Lower leg skin (tissue), 4 donors: ENCODE data around the gene ITM2C. TPM values are rescaled to one million over a fixed set of nuclear protein-coding genes. Genes with fewer than 3 reads are reported as not detected.

Source experiments
- DNase-seq, 2 donors: peaks; one replicate each; pipeline ENCODE4 v3.0.0-alpha.2; 2019; ENCODE audit warnings: low spot score in 2 of 2
- H3K4me3 ChIP-seq: fragments of 200-600 bp; sonication (generic); 2 replicates; pipeline ENCODE4 v1.5.1; 2017; ENCODE audit warnings: mild to moderate bottlenecking, low read depth; ENCODE audit not compliant: poor library complexity, severe bottlenecking
- POLR2A ChIP-seq, 2 donors: fragments of 450-650 bp; IDR thresholded peaks; one replicate each; pipeline ENCODE4 v1.6.1; 2016 to 2017; ENCODE audit warnings: antibody characterized with exemption in 2 of 2, mild to moderate bottlenecking in 1 of 2, moderate library complexity in 1 of 2
- WGBS, 2 donors: methylation state at CpG; one replicate each; pipeline ENCODE4 v1.1.5; 2018; 5-methylcytosine and 5-hydroxymethylcytosine counted together
- intact Hi-C: fragments of 100-400 bp; cut with DNase I; formaldehyde crosslinking; loops from one replicate; pipeline ENCODE4 v1.15.0; 2023; ENCODE audit warnings: low total_unique reads
- total RNA-seq, 4 donors: library from RNA; depleted of rRNA; stranded (reverse); fragments of >200 nt; gene quantifications; one replicate each; pipeline ENCODE4 v1.1.0, GENCODE V29; 2016
- TF ChIP-seq, protein P1 (sequence below), 3 donors: fragments of 450-650 bp; IDR thresholded peaks; one replicate each; pipeline ENCODE4 v1.5.1; 2016; ENCODE audit warnings: antibody characterized with exemption in 3 of 3, mild to moderate bottlenecking in 3 of 3, moderate library complexity in 2 of 3

ITM2C gene
- total RNA-seq, 4 donors from 2014 or later, result 12.3 to 19.1 (median 14.0) TPM

DNA sequence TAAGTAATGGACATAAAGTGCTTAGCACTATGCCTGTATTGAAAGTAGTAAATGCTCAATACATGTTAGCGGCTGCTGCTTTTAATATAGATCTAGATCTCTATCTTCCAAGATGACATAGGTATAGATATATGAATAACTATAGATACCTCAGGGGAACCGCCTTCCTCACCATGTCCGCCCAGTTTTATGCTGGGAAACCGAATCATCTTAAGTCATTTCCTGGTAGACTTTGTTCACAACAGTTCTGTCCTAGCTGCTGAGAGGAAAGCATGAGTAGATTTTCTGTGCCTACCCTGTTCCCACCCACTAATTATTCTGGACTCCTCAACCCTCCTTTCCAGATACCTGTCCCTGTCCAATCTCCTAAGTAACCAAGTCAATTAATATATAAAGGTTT is 21.6 kb upstream of the ITM2C start:
- no peak for DNase-seq
- 75 to 80% methylated on average over 4 of the region's 4 CpGs for WGBS, 2 donors
- intact Hi-C loops, result no loop called here
- TF ChIP-seq POLR2A (IDR thresholded peaks at IDR 0.05), result no peak
- TF ChIP-seq, protein P1, sequence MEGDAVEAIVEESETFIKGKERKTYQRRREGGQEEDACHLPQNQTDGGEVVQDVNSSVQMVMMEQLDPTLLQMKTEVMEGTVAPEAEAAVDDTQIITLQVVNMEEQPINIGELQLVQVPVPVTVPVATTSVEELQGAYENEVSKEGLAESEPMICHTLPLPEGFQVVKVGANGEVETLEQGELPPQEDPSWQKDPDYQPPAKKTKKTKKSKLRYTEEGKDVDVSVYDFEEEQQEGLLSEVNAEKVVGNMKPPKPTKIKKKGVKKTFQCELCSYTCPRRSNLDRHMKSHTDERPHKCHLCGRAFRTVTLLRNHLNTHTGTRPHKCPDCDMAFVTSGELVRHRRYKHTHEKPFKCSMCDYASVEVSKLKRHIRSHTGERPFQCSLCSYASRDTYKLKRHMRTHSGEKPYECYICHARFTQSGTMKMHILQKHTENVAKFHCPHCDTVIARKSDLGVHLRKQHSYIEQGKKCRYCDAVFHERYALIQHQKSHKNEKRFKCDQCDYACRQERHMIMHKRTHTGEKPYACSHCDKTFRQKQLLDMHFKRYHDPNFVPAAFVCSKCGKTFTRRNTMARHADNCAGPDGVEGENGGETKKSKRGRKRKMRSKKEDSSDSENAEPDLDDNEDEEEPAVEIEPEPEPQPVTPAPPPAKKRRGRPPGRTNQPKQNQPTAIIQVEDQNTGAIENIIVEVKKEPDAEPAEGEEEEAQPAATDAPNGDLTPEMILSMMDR (IDR thresholded peaks at IDR 0.05), result no peak
- H3K4me3 ChIP-seq, result no peak overlapping the region

DNA sequence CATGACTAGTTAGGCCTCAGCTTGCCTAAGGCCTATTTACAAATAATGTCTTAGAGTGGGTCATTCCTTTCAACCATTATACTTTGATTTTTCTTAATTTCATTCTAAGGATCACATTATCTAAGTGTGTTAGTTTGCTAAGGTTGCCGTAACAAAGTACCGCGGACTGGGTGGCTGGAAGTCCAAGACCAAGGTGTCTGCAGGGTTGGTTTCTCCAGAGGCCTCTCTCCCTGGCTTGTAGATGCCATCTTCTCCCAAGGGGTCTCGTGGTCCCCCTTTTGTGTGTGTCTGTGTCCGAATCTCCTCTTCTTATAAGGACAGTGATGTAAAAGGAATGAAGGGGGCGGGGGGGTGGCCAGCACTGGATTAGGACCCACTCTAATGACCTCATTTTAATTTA is 18.4 kb upstream of the ITM2C start:
- intact Hi-C loops, result no loop called here
- TF ChIP-seq POLR2A (IDR thresholded peaks at IDR 0.05), result no peak
- TF ChIP-seq, protein P1 (IDR thresholded peaks at IDR 0.05), result no peak
- no peak overlapping the region for H3K4me3 ChIP-seq
- 94 to 95% methylated on average over 6 of the region's 6 CpGs for WGBS, 2 donors
- no peak for DNase-seq

- no peak overlapping the region for H3K4me3 ChIP-seq
- peak; percentile 49 to 96 for DNase-seq
- TF ChIP-seq POLR2A (IDR thresholded peaks at IDR 0.05), result no peak
- TF ChIP-seq, protein P1 (IDR thresholded peaks at IDR 0.05), result peak in 1 of 3 donors; percentile 77
- intact Hi-C loops, result no loop called here
- 6 to 9% methylated on average over 32 of the region's 32 CpGs for WGBS, 2 donors
These were observed 16.8 kb upstream of the ITM2C start for GRCh38 chr2:230847883-230848388.

GRCh38 chr2:230849633-230850357 is 14.9 kb upstream of the ITM2C start:
- TF ChIP-seq, protein P1 (IDR thresholded peaks at IDR 0.05), result no peak
- TF ChIP-seq POLR2A (IDR thresholded peaks at IDR 0.05), result no peak
- 64% methylated on average over 40 of the region's 40 CpGs for WGBS, 2 donors
- DNase-seq, result no peak
- intact Hi-C loops, result no loop called here
- no peak overlapping the region for H3K4me3 ChIP-seq

DNA sequence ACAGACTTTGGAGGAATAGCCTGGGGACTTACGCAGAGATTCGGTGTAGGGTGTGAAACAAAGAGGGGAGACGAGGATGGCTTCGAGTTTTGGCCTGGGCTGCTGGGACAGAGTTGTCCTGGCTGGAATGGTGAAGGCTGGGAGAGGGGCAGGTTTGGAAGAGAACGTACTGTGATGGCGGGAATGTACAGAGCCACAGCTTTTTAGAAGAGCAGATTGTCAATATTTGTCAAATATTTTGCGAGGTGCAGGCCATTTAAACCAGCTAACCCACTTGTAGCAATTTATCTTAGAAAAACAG is 14.4 kb upstream of the ITM2C start:
- WGBS, 2 donors, result 67 to 77% methylated on average over 7 of the region's 7 CpGs
- intact Hi-C loops, result no loop called here

More for the DNA sequence above, 14.4 kb upstream of the ITM2C start:
- H3K4me3 ChIP-seq, result no peak overlapping the region
- no peak for DNase-seq
- TF ChIP-seq POLR2A (IDR thresholded peaks at IDR 0.05), result no peak
- TF ChIP-seq, protein P1 (IDR thresholded peaks at IDR 0.05), result no peak
